ENCODE results near the gene ZMYM4. TPM values are rescaled to one million over a fixed set of nuclear protein-coding genes. Genes with fewer than 3 reads are reported as not detected.

ZMYM4 gene
- total RNA-seq, 2 experiments from 2014 or later: 37.0 to 39.9 TPM

GRCh38 chr1:35253941-35254340 lies 14.6 kb upstream of the ZMYM4 start:
- no peaks in the 10 kb centered on the region for H3K9me3 ChIP-seq (ENCODE audit: control insufficient read depth in 1 of 2, insufficient read depth in 1 of 2, low read length in 2 of 2)

GRCh38 chr1:35255276-35255675 lies 13.2 kb upstream of the ZMYM4 start:
- intact Hi-C loops (cut with DNase I, micrococcal nuclease): no loop called here
- H3K27ac Mint-ChIP-seq: no peak overlapping the region
- CTCF ChIA-PET: no interaction called here
- H3K36me3 Mint-ChIP-seq (ENCODE audit: low read depth): no peaks in the 10 kb centered on the region
- H3K27me3 Mint-ChIP-seq: peaks cover 8% of the 10 kb centered on the region
- DNase-seq (no peak), ATAC-seq (ENCODE audit: poor library complexity) (no peak)
- POLR2A ChIA-PET: no interaction called here
- Histone ChIP-seq H3K36me3 (ENCODE audit: insufficient read depth, low read length) (no peaks in the 10 kb centered on the region), H3K9me3 (ENCODE audit: control insufficient read depth in 1 of 2, insufficient read depth in 1 of 2, low read length in 2 of 2) (no peaks in the 10 kb centered on the region), H3K4me1 (ENCODE audit: insufficient read depth, low read length) (no peaks in the 10 kb centered on the region), H3K27ac (ENCODE audit: low read depth in 1 of 2, low read length in 2 of 2) (no peak overlapping the region), H3K4me3 (ENCODE audit: low read length) (no peak overlapping the region), H3K27me3 (ENCODE audit: control insufficient read depth in 1 of 2, insufficient read depth in 2 of 2, low read length in 2 of 2) (no peaks in the 10 kb centered on the region)
- TF ChIP-seq CTCF (IDR thresholded peaks at IDR 0.05): no peak
- no peaks in the 10 kb centered on the region for H3K9me3 Mint-ChIP-seq
- no peak overlapping the region for H3K4me3 Mint-ChIP-seq
- no peaks in the 10 kb centered on the region for H3K4me1 Mint-ChIP-seq (ENCODE audit: low read depth)

More at GRCh38 chr1:35253941-35254340, 14.6 kb upstream of the ZMYM4 start:
- ChIA-PET CTCF (no interaction called here), POLR2A (no interaction called here)
- Histone ChIP-seq H3K36me3 (ENCODE audit: insufficient read depth, low read length) (no peaks in the 10 kb centered on the region), H3K4me1 (ENCODE audit: insufficient read depth, low read length) (no peaks in the 10 kb centered on the region), H3K27ac (ENCODE audit: low read depth in 1 of 2, low read length in 2 of 2) (no peak overlapping the region), H3K27me3 (ENCODE audit: control insufficient read depth in 1 of 2, insufficient read depth in 2 of 2, low read length in 2 of 2) (no peaks in the 10 kb centered on the region), H3K4me3 (ENCODE audit: low read length) (no peak overlapping the region)
- no peak overlapping the region for H3K4me3 Mint-ChIP-seq
- no peak overlapping the region for H3K27ac Mint-ChIP-seq
- peaks cover 8% of the 10 kb centered on the region for H3K27me3 Mint-ChIP-seq
- TF ChIP-seq CTCF (IDR thresholded peaks at IDR 0.05): no peak
- intact Hi-C loops (cut with DNase I, micrococcal nuclease): no loop called here
- no peaks in the 10 kb centered on the region for H3K36me3 Mint-ChIP-seq (ENCODE audit: low read depth)
- no peaks in the 10 kb centered on the region for H3K4me1 Mint-ChIP-seq (ENCODE audit: low read depth)
- ATAC-seq (ENCODE audit: poor library complexity) (no peak), DNase-seq (no peak)
- H3K9me3 Mint-ChIP-seq: no peaks in the 10 kb centered on the region

GRCh38 chr1:35259561-35259960 lies 8.9 kb upstream of the ZMYM4 start:
- TF ChIP-seq CTCF (IDR thresholded peaks at IDR 0.05): no peak
- intact Hi-C loops (cut with DNase I, micrococcal nuclease): no loop called here
- peaks cover 8% of the 10 kb centered on the region for H3K27me3 Mint-ChIP-seq
- no peaks in the 10 kb centered on the region for H3K9me3 Mint-ChIP-seq
- H3K36me3 Mint-ChIP-seq (ENCODE audit: low read depth): no peaks in the 10 kb centered on the region
- ATAC-seq (ENCODE audit: poor library complexity) (no peak), DNase-seq (no peak)
- Histone ChIP-seq H3K9me3 (ENCODE audit: control insufficient read depth in 1 of 2, insufficient read depth in 1 of 2, low read length in 2 of 2) (no peaks in the 10 kb centered on the region), H3K27me3 (ENCODE audit: control insufficient read depth in 1 of 2, insufficient read depth in 2 of 2, low read length in 2 of 2) (no peaks in the 10 kb centered on the region), H3K4me1 (ENCODE audit: insufficient read depth, low read length) (no peaks in the 10 kb centered on the region), H3K4me3 (ENCODE audit: low read length) (no peak overlapping the region), H3K36me3 (ENCODE audit: insufficient read depth, low read length) (no peaks in the 10 kb centered on the region), H3K27ac (ENCODE audit: low read depth in 1 of 2, low read length in 2 of 2) (no peak overlapping the region)
- H3K4me1 Mint-ChIP-seq (ENCODE audit: low read depth): no peaks in the 10 kb centered on the region
- ChIA-PET POLR2A (interaction anchor here (1.2 kb wide), 1 partner anchor 9 kb away, joined by 3 read pairs; the partner anchor contains the start of gene ZMYM4), CTCF (interaction anchor here (1.1 kb wide), 1 partner anchor 58 kb away, joined by 3 read pairs; no protein-coding TSS in a partner anchor)
- H3K4me3 Mint-ChIP-seq: no peak overlapping the region
- no peak overlapping the region for H3K27ac Mint-ChIP-seq

Data from CD4-positive, alpha-beta T cell (primary cell).